ENCODE data around the gene ATP13A2. TPM values are rescaled to one million over a fixed set of nuclear protein-coding genes. Genes with fewer than 3 reads are reported as not detected.
A peak's percentile ranks its signal among the peaks of the same experiment; 100 is the strongest.

ATP13A2 gene
- total RNA-seq, 4 donors from 2014 or later, result 23.8 to 66.5 (median 41.8) TPM

GRCh38 chr1:16960560-16961296, 51.0 kb downstream of the ATP13A2 start:
- intact Hi-C loops (cut with DNase I), result loop anchor here (5.0 kb wide), 1 partner anchor 82 kb away; no protein-coding TSS in a partner anchor
- H3K4me1 ChIP-seq, result peaks cover 0 to 16% (median 0%) of the 10 kb centered on the region in 3 donors
- peak overlapping the region; percentile 11 to 69 (median 47) for H3K27ac ChIP-seq
- H3K9me3 ChIP-seq, result no peaks in the 10 kb centered on the region
- no peak for DNase-seq
- H3K27me3 ChIP-seq, result no peaks in the 10 kb centered on the region
- TF ChIP-seq POLR2A (IDR thresholded peaks at IDR 0.05) (no peak), CTCF (IDR thresholded peaks at IDR 0.05) (peak; percentile 39 to 66 (median 52))
- 23 to 45% methylated on average over 23 to 24 of the region's 57 CpGs for WGBS, 2 donors
- H3K4me3 ChIP-seq, result peak overlapping the region; percentile 6 to 68 (median 38)
- peaks cover 0 to 62% (median 3%) of the 10 kb centered on the region in 3 donors for H3K36me3 ChIP-seq

GRCh38 chr1:16958475-16958874, 53.3 kb downstream of the ATP13A2 start:
- Histone ChIP-seq H3K4me3 (no peak overlapping the region), H3K36me3 (peaks cover 0 to 65% (median 5%) of the 10 kb centered on the region in 3 donors), H3K4me1 (peaks cover 0 to 16% (median 0%) of the 10 kb centered on the region in 3 donors), H3K9me3 (no peaks in the 10 kb centered on the region), H3K27ac (no peak overlapping the region), H3K27me3 (no peaks in the 10 kb centered on the region)
- TF ChIP-seq CTCF (IDR thresholded peaks at IDR 0.05), result no peak
- no peak for TF ChIP-seq POLR2A (IDR thresholded peaks at IDR 0.05)
- WGBS, 2 donors, result 96% methylated on average over 11 of the region's 12 CpGs; no CpG with 5 or more reads in 1 of the 2 donors
- DNase-seq, result no peak
- intact Hi-C loops (cut with DNase I), result no loop called here

GRCh38 chr1:16957731-16958130, 54.0 kb downstream of the ATP13A2 start:
- 78 to 88% methylated on average over 2 to 8 of the region's 8 CpGs for WGBS, 2 donors
- Histone ChIP-seq H3K27ac (no peak overlapping the region), H3K4me1 (peaks cover 0 to 16% (median 0%) of the 10 kb centered on the region in 3 donors), H3K36me3 (peaks cover 0 to 57% (median 5%) of the 10 kb centered on the region in 3 donors), H3K4me3 (no peak overlapping the region), H3K9me3 (no peaks in the 10 kb centered on the region), H3K27me3 (no peaks in the 10 kb centered on the region)
- DNase-seq, result no peak
- TF ChIP-seq CTCF (IDR thresholded peaks at IDR 0.05), result no peak
- no peak for TF ChIP-seq POLR2A (IDR thresholded peaks at IDR 0.05)
- intact Hi-C loops (cut with DNase I), result no loop called here

GRCh38 chr1:16956775-16957174, 55.0 kb downstream of the ATP13A2 start:
- Histone ChIP-seq H3K36me3 (peaks cover 0 to 56% (median 5%) of the 10 kb centered on the region in 3 donors), H3K27me3 (no peaks in the 10 kb centered on the region), H3K4me1 (peaks cover 0 to 21% (median 2%) of the 10 kb centered on the region in 3 donors), H3K4me3 (no peak overlapping the region), H3K27ac (no peak overlapping the region), H3K9me3 (no peaks in the 10 kb centered on the region)
- TF ChIP-seq POLR2A (IDR thresholded peaks at IDR 0.05) (no peak), CTCF (IDR thresholded peaks at IDR 0.05) (no peak)
- no peak for DNase-seq
- intact Hi-C loops (cut with DNase I), result no loop called here
- 88 to 94% methylated on average over 7 to 8 of the region's 8 CpGs for WGBS, 2 donors

GRCh38 chr1:16955186-16955585, 56.5 kb downstream of the ATP13A2 start:
- TF ChIP-seq POLR2A (IDR thresholded peaks at IDR 0.05) (no peak), CTCF (IDR thresholded peaks at IDR 0.05) (no peak)
- no peaks in the 10 kb centered on the region for H3K9me3 ChIP-seq
- H3K27me3 ChIP-seq, result no peaks in the 10 kb centered on the region
- no peak overlapping the region for H3K4me3 ChIP-seq
- H3K4me1 ChIP-seq, result peaks cover 0 to 14% (median 3%) of the 10 kb centered on the region in 3 donors
- intact Hi-C loops (cut with DNase I), result no loop called here
- 90% methylated on average over 2 to 12 of the region's 25 CpGs for WGBS, 2 donors
- no peak overlapping the region for H3K27ac ChIP-seq
- DNase-seq, result no peak
- H3K36me3 ChIP-seq, result peaks cover 0 to 56% (median 5%) of the 10 kb centered on the region in 3 donors
